ENCODE measurements around the gene PPM1H.

Gene PPM1H

DNA sequence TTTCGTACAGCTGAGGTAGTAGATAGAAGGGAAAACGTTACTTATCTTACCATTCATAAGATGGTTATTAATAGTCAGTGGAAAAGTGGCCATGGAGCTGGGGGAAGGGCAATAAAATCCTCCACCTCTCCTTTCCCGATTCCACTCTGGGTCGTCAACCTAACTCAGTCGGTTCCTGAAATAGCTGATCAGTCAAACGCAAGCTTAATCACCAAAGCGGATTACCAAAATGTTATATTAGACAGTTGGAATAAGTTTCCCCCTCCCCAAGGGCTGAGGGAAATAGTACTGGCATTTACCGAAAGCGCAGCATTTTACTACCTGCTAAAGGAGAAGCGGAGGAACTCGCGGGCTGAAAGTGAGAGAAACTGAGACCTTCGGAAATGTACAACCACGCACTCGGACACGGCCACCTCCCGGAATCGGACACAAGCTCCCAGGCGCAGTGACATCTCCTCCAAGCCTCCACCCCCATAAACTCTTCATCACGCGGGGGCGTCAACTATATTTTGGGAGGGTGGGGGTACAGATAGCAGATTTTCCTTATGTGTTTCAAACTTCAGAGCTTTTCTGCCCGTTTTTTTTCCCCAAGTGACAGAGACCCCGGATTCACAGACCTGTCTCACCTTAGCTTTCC lies 1.2 kb downstream of the PPM1H start:
- no peak for TF ChIP-seq FOXP2 (optimal IDR thresholded peaks at IDR 0.05; ENCODE audit: control extremely low read depth, extremely low read length, insufficient read depth)
- no peak for TF ChIP-seq EZH2 (IDR thresholded peaks at IDR 0.05)
- TF ChIP-seq POLR2AphosphoS5 (IDR thresholded peaks at IDR 0.05; ENCODE audit: borderline replicate concordance, low read depth, low read length) = no peak
- DNase-seq (ENCODE audit: low read depth, low spot score) = no peak
- no peak overlapping the region for H3K9ac ChIP-seq (ENCODE audit: insufficient read length)

DNA sequence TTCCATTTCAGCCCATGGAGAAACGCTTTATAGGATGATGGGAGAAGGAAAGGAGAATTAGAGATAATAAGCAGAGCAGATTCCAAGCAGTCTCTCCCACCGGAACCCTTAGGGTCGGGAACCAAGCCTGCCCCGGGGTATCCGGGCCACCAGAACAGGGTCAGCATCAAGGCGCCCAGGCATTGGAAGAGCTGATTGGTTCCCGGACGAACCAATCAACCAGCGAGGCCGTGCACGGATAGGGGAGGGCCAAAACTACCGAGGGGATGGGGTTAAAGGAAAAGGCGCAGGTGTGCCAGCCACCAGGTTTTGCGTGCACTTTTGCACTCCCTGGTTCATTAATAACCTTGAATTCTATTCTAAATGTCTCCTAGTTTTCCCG lies 1.7 kb downstream of the PPM1H start:
- Histone ChIP-seq H3K27ac (no peak overlapping the region), H3K9me3 (ENCODE audit: low read depth, low read length) (no peaks in the 10 kb centered on the region), H3K9ac (ENCODE audit: insufficient read length) (no peak overlapping the region), H3K4me3 (no peak overlapping the region), H3K36me3 (ENCODE audit: insufficient read depth, low read length) (no peaks in the 10 kb centered on the region)
- no peak for TF ChIP-seq EZH2 (IDR thresholded peaks at IDR 0.05)
- no peak for TF ChIP-seq FOXP2 (optimal IDR thresholded peaks at IDR 0.05; ENCODE audit: control extremely low read depth, extremely low read length, insufficient read depth)
- no peak for TF ChIP-seq POLR2AphosphoS5 (IDR thresholded peaks at IDR 0.05; ENCODE audit: borderline replicate concordance, low read depth, low read length)
- DNase-seq (ENCODE audit: low read depth, low spot score) = no peak

More for the DNA sequence above, 1.2 kb downstream of the PPM1H start:
- H3K4me3 ChIP-seq = peak overlapping the region; percentile 78
- no peak overlapping the region for H3K27ac ChIP-seq
- H3K36me3 ChIP-seq (ENCODE audit: insufficient read depth, low read length) = no peaks in the 10 kb centered on the region
- H3K9me3 ChIP-seq (ENCODE audit: low read depth, low read length) = no peaks in the 10 kb centered on the region

DNA sequence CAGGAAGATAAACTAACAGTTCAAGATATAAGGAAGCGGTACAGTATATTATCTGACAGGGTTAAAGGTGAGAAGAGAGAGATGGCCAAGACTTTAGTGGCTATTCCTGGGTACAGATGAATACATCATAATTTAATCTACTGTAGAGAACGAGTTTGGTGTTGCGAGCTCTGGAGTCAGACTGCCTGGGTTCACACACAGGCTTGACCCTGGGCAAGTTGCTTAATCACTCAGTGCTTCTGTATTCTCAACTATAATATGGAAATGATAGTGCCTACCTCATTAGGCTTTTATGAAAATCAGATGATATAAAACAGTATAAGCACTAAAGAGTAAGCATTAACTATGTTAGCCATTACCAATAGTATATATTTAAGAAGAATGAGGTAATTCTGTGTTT lies 3.5 kb downstream of the PPM1H start:
- DNase-seq (ENCODE audit: low read depth, low spot score) = no peak
- Histone ChIP-seq H3K36me3 (ENCODE audit: insufficient read depth, low read length) (no peaks in the 10 kb centered on the region), H3K4me3 (no peak overlapping the region), H3K27ac (no peak overlapping the region), H3K9me3 (ENCODE audit: low read depth, low read length) (no peaks in the 10 kb centered on the region), H3K9ac (ENCODE audit: insufficient read length) (no peak overlapping the region)
- no peak for TF ChIP-seq FOXP2 (optimal IDR thresholded peaks at IDR 0.05; ENCODE audit: control extremely low read depth, extremely low read length, insufficient read depth)
- no peak for TF ChIP-seq POLR2AphosphoS5 (IDR thresholded peaks at IDR 0.05; ENCODE audit: borderline replicate concordance, low read depth, low read length)
- no peak for TF ChIP-seq EZH2 (IDR thresholded peaks at IDR 0.05)

DNA sequence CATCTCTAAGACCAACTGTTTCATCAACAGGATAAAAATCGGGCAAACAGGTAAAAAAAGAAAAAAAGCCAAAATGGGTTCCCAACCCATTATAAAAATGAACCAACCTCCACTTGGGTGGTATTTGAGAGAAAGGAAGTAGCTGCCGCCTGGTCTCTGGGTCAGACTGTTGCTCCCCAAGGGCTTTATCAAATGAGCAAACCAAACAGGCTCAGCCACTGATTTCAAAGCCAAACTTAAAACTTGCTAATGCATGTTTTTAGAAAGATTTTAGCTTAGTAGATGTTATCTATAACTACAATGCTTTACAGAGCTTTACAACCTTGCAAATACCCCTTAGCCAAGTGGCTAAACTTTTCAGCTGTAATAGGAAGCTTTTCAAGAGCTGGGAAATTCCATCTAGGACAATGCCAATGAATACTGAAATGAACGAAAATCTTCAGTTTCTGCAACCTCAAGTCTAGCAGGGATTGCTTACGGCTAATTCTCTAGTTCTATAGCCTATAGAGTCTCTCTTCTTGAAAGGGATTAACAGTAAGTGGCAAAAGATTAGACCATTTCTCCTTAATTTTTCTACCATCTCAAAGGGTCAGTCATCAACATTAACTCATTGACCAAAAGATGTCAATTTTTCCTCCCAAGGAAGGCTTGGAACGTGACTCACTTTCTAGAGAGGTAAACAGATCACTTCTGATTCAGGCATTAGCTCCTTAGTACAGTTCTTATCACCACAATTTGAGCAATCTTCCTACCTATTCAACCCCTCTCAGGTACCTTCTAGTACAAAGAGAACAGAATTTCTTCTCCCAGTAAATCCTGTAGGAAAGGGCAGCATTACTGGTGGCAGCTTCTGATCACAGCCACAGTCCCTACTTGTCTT lies 4.2 kb downstream of the PPM1H start:
- H3K36me3 ChIP-seq (ENCODE audit: insufficient read depth, low read length) = no peaks in the 10 kb centered on the region
- H3K9me3 ChIP-seq (ENCODE audit: low read depth, low read length) = no peaks in the 10 kb centered on the region
- no peak overlapping the region for H3K27ac ChIP-seq
- no peak overlapping the region for H3K9ac ChIP-seq (ENCODE audit: insufficient read length)
- H3K4me3 ChIP-seq = no peak overlapping the region
- no peak for DNase-seq (ENCODE audit: low read depth, low spot score)
- TF ChIP-seq EZH2 (IDR thresholded peaks at IDR 0.05) = no peak
- no peak for TF ChIP-seq POLR2AphosphoS5 (IDR thresholded peaks at IDR 0.05; ENCODE audit: borderline replicate concordance, low read depth, low read length)
- no peak for TF ChIP-seq FOXP2 (optimal IDR thresholded peaks at IDR 0.05; ENCODE audit: control extremely low read depth, extremely low read length, insufficient read depth)

DNA sequence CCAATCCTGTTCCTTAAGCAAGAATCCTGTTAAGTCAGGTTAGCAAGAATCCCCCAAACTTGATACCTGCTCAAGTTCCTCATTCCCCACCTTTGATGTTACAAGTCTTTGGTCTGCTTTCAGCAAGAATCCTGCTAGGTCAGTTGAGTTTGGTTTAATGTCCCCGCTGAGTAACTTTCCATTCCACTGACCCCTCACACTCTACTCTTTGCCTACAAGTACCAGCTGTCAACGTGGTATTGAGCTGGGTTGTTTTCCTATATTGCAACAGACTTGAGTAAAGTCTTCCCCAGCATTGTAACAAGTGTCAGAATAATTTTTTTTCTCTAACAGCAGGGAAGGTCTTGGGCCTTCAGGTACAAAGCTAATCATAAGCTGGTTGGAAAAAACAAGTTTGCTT lies 6.3 kb downstream of the PPM1H start:
- H3K9ac ChIP-seq (ENCODE audit: insufficient read length) = no peak overlapping the region
- no peak overlapping the region for H3K27ac ChIP-seq
- no peak for TF ChIP-seq EZH2 (IDR thresholded peaks at IDR 0.05)
- H3K4me3 ChIP-seq = no peak overlapping the region
- H3K36me3 ChIP-seq (ENCODE audit: insufficient read depth, low read length) = no peaks in the 10 kb centered on the region
- no peaks in the 10 kb centered on the region for H3K9me3 ChIP-seq (ENCODE audit: low read depth, low read length)
- no peak for DNase-seq (ENCODE audit: low read depth, low spot score)

DNA sequence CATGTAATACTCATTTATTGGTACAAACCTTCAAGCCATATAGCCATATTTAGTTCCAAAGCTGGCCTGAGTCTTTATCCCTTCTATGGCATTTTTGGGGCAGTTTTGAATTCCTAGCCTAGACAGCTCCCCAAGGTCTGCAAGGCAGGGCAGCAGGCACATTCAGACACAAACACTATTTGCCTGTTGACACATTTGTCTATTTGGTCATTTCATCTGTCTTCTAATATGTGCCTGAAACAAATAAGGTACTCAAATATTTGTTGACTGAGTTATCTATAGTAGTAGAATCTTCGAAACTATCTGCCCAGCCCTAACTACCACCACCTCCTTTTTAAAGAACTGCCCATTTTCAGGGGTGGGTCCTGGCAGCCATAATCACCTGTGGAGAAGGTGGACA lies 9.3 kb downstream of the PPM1H start:
- no peak for TF ChIP-seq EZH2 (IDR thresholded peaks at IDR 0.05)
- no peak for TF ChIP-seq FOXP2 (optimal IDR thresholded peaks at IDR 0.05; ENCODE audit: control extremely low read depth, extremely low read length, insufficient read depth)
- no peak for TF ChIP-seq POLR2AphosphoS5 (IDR thresholded peaks at IDR 0.05; ENCODE audit: borderline replicate concordance, low read depth, low read length)
- H3K4me3 ChIP-seq = no peak overlapping the region
- no peaks in the 10 kb centered on the region for H3K9me3 ChIP-seq (ENCODE audit: low read depth, low read length)
- H3K36me3 ChIP-seq (ENCODE audit: insufficient read depth, low read length) = no peaks in the 10 kb centered on the region
- no peak overlapping the region for H3K27ac ChIP-seq
- no peak for DNase-seq (ENCODE audit: low read depth, low spot score)
- H3K9ac ChIP-seq (ENCODE audit: insufficient read length) = no peak overlapping the region

DNA sequence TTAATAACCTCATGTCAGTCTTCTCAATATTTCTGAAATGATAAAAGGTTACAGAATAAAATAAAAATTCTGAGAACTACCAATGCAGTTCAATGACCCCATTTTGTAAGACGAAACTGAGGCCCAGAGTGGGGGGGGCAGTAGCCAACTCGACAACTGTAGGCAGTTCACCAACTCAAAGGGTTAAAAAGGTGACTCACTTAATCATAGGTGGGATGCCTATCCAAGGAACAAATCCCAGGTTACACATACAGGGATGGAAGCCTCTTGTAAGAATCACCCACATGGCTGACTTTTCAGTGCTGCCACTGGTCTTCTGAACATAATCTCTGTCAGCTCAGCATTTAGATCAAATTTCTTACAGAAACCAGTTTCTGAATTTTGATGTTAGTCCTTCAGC lies 10.9 kb downstream of the PPM1H start:
- TF ChIP-seq EZH2 (IDR thresholded peaks at IDR 0.05) (no peak), POLR2AphosphoS5 (IDR thresholded peaks at IDR 0.05; ENCODE audit: borderline replicate concordance, low read depth, low read length) (no peak), FOXP2 (optimal IDR thresholded peaks at IDR 0.05; ENCODE audit: control extremely low read depth, extremely low read length, insufficient read depth) (no peak)
- Histone ChIP-seq H3K4me3 (no peak overlapping the region), H3K27ac (no peak overlapping the region), H3K9me3 (ENCODE audit: low read depth, low read length) (no peaks in the 10 kb centered on the region), H3K9ac (ENCODE audit: insufficient read length) (no peak overlapping the region), H3K36me3 (ENCODE audit: insufficient read depth, low read length) (no peaks in the 10 kb centered on the region)
- DNase-seq (ENCODE audit: low read depth, low spot score) = no peak

DNA sequence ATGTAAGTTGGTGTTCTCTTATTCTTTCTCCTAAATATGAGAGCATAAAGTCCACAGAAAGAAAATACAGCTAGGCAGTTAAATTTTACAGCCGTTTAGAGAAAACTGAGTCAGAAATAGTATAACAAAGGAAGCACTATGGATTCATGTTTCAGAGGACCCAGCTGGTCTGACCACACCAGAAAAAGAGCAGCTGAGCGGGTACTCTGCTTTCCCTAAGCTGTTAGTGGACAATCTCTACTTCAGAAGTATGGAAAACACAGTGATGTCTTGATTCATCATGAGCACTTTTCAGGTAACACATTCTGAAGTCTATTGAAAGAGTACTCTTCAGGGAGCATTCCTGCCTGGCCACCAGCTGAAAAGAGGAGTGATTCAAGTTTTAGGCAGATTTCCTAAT lies 12.4 kb downstream of the PPM1H start:
- no peak for DNase-seq (ENCODE audit: low read depth, low spot score)
- TF ChIP-seq POLR2AphosphoS5 (IDR thresholded peaks at IDR 0.05; ENCODE audit: borderline replicate concordance, low read depth, low read length) = no peak
- no peak for TF ChIP-seq FOXP2 (optimal IDR thresholded peaks at IDR 0.05; ENCODE audit: control extremely low read depth, extremely low read length, insufficient read depth)
- TF ChIP-seq EZH2 (IDR thresholded peaks at IDR 0.05) = no peak
- no peaks in the 10 kb centered on the region for H3K9me3 ChIP-seq (ENCODE audit: low read depth, low read length)
- H3K36me3 ChIP-seq (ENCODE audit: insufficient read depth, low read length) = no peaks in the 10 kb centered on the region
- H3K27ac ChIP-seq = no peak overlapping the region
- no peak overlapping the region for H3K4me3 ChIP-seq
- H3K9ac ChIP-seq (ENCODE audit: insufficient read length) = no peak overlapping the region

Data from SK-N-MC (cell line).